GM21367 (cell line): ENCODE measurements around the gene ABHD14A.
"Not testable (repeated sequence)": the region's sequence is repeated elsewhere in the genome, so short reads cannot be mapped to it uniquely, and the experiment has no call there.

Experiments used
- ATAC-seq: cut with Tn5 transposase; IDR thresholded peaks from one replicate; pipeline ENCODE4 v1.9.1; 2021; ENCODE audit not compliant: unreplicated experiment

Gene ABHD14A

DNA sequence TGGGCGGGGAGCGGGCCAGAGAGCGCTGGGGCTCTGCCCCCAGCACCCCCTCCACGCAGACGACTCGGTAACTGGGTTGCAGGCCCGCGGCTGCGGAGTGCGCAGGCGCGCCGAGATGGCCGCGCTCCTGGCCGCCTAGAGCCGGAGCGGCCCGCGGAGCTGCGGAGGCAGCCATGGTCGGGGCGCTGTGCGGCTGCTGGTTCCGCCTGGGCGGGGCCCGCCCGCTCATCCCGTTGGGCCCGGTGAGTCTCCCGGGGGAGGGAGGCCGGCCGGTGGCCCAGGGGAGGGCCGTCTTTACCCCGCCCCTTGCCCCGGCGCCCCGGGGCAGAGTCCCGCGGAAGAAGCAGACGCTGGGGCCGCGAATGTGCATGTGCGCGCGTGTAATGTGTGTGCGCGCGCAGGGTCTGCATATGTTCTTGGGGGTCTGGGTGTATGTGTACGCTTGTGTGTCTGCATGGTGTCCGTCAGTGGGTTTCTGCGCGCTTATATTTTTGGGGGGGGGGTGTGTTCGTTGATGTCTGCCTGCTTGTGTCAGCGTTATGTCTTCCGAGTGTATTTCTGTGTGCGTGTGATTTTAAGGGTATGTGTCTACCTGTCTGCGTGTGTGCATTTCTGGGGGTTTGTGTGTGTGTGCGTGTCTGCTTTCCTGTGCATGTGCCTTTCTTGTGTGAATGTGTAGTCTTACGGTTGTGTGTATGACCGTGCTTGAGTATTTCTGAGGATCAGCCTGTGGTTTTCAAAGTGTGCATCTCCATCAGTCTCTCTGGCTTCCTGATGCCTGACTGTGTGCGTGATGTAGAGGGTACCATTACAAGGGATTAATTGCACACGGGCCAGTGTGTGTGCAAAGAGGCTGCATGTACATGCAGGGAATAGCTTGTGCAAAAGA is at the start of gene ABHD14A:
TSS of gene ABHD14A (plus strand) at position 102 of the 889 bp plus-strand sequence. CDS start at position 174, 72 bp downstream.
- peak; percentile 41 for ATAC-seq

DNA sequence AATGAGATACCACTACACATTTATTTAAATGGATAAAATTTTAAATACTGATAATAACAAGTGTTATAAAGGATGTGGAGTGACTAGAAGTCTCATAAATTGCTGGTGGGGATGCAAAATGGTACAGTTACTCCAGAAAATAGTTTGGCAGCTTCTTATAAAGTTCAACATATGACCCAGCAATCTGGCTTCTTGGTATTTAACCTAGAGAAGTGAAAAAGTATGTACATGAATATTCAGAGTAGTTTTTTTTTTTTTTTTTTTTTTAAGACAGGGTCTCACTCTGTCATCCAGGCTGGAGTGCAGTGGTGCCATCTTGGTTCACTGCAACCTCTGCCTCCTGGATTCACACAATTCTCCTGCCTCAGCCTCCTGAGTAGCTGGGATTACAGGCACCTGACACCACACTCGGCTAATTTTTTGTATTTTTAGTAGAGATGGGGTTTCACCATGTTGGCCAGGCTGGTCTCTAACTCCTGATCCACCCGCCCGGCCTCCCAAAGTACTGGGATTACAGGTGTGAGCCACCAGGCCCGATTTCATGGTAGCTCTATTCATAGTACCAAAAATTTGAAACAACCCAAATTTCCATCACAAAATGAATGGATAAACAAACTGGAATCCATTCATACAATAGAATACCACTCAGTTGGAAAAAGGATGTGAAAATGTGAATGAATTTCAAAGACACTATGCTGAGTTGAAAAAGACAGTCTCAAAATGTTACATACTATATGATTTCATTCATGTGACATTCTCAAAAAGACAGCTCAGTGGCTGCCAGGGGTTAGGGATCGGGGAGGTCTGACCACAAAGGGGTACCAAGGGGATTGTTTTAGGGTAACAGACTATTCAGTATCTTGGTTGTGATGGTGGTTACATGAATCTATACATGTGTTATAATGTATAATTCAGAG is 47.5 kb upstream of the ABHD14A start:
- no peak for ATAC-seq

GRCh38 chr3:51928438-51928837 is 46.4 kb upstream of the ABHD14A start:
- no peak for ATAC-seq

GRCh38 chr3:51928981-51929380 is 45.9 kb upstream of the ABHD14A start:
- ATAC-seq = not testable (repeated sequence)

DNA sequence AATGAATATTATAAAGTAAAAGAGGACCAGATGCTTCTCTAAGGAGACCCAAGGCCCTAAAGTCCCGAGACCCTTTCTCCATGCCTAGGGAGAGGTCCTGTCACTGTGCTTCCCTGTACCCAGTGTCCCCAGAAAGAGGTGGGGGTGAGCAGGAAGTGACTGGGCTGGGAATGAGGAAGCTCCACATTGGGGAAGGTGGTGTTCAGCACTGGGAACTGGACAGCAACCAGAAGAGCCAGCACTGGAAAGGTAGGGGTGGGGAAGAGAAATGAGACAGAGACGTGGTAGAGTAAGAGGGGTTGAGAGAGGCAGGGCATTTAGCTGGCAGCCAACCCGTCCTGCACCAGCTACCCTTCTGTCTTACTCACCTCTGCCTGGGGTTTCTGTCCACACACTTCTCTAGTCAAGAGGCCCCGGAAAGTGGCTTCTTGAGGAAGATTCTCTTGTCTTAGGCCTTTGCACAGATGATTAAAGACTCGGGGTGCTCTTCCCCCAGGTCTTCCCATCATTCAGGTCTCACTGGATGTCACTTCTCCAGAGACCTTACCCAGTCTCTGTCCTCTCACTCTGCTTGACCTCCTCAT is 45.4 kb upstream of the ABHD14A start:
- no peak for ATAC-seq

DNA sequence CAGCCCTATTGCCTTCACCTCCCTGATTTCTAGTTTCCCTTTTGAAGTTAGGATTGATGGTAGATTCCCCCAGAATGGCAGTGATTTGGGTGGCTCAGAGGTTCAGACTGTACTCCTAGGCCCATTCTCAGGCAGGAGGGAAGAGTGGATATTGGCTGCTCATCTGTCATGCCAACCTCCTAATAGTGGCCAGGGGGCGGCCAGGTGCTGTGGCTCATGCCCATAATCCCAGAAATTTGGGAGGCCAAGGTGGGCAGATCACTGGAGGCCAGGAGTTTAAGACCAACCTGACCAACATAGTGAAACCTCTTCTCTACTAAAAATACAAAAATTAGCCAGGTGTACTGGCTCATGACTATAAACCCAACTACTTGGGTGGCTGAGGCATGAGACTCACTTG is 44.4 kb upstream of the ABHD14A start:
- ATAC-seq = no peak

DNA sequence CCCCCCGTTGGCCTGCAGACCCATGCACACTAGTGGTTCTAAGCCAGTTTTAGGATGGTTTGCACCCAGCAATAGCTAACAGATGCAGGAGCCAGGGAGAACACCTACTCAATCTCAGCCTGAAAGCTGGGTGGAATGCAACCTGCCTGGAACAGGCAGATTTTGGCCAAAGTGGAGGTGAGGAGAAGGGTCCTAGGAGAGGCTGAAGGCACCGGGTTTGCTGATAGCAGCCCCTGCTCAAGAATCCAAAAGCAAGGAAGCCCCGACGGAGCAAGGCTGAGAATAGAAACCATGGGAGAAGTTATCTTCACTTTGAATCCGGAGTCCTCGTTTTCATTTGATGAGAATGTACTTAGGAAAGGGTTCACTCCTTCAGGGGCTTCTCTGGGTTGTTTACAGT is 43.1 kb upstream of the ABHD14A start:
- ATAC-seq = no peak

- ATAC-seq = no peak
These were observed 42.1 kb upstream of the ABHD14A start for GRCh38 chr3:51932471-51933370.

DNA sequence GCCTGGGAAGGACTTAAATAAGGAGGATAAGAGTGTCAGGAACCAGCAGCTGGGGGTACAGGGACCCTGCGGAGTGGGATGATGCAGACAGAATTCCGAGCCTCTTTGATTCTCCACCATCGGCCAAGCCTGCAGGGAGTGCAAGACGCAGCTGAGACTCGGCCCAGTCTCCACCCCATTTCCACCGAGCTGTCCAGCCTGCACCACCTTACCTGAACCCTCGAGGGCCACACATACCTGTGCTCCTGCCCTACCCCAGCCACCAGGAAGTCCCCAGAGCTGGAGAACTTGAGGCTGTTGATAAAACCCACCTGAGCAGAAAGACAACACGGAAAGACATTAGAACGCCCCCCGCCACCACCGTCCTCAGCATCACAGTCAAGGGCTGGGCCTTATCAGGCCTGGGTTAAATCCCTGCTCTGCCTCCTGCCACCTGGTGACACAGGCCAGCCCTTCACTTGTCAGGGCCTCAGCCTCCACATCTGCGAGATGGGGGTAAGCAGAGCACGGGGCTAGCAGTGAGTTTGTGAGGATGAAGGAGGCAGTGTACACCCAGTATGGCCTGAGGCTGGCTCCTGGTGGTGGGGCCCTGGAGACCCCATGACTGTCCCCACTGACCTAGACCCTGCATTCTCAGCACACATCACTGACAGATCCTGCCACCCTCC is 41.3 kb upstream of the ABHD14A start:
- ATAC-seq = no peak

DNA sequence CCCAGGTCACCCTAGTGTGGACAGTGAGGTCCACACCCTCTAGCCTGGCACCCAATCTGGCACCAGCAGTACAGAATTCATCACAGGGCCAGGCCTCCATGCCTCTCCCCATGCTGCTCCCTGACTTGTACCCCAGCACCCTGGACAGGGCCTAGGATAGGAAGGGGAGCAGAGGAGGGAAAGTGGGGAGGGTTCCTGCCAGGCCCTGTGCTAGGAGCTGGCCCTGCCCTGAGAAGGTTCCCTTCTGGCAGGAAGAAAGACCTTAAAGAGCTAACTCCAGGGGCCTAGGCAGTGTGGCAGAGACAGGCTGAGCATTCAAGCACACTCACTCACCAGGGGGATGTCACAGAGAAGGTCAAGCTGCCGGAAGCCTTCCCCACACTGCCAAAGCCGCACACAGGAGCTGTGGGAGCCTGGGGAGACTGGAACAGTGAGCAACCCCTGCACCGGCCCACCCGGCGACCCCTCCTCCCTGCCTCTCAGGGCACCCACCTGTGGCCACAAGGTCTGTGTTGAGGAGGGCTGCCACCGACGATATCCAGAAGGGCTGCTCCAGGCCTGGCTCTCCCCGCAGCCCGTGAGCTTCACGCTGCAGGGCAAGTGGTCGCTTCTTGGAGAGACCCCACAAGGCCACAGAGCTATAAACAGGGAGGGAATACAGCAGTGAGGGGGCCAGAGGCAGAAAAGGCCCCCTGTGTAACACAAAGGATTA is 40.6 kb upstream of the ABHD14A start:
- no peak for ATAC-seq

DNA sequence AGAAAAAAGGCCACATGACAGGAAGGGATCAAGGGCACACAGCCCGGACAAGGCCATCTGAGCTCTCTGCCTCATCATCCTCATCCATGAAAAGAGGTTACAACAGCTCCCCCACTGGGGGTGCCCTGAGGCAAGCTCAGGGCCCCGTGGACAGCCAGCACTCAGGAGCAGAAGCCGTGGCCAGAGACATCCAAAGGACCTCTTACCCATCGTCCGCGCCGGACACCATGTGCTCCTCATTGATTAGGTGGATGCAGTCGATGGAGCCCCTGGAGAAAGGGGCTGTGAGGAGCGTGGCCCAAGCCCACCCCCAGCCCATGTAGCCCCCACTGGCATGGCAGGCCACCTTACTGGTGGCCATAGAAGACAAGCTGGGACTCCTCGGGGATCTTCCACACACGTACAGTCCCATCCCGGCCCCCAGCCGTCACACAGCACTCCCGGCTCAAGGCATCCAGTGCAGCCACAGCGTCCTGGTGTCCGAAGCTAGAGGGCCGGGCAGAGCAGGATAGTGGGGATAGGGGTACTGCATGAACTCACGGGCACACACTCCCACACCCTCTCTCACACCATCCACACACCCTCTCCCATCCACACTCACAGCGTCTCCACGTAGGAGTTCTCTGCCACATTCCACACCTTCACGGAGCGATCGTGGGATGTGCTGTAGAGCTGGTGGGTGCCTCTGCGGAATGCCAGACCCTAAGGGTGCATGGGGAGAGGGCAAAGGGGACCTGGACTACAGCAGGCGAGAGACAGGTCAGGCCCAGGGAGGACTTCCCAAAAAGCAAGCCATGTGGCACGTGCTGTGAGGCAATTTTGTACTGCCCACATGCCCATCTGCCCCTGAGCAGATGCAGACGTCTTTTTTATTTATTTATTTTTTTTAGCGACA is 39.6 kb upstream of the ABHD14A start:
- no peak for ATAC-seq

DNA sequence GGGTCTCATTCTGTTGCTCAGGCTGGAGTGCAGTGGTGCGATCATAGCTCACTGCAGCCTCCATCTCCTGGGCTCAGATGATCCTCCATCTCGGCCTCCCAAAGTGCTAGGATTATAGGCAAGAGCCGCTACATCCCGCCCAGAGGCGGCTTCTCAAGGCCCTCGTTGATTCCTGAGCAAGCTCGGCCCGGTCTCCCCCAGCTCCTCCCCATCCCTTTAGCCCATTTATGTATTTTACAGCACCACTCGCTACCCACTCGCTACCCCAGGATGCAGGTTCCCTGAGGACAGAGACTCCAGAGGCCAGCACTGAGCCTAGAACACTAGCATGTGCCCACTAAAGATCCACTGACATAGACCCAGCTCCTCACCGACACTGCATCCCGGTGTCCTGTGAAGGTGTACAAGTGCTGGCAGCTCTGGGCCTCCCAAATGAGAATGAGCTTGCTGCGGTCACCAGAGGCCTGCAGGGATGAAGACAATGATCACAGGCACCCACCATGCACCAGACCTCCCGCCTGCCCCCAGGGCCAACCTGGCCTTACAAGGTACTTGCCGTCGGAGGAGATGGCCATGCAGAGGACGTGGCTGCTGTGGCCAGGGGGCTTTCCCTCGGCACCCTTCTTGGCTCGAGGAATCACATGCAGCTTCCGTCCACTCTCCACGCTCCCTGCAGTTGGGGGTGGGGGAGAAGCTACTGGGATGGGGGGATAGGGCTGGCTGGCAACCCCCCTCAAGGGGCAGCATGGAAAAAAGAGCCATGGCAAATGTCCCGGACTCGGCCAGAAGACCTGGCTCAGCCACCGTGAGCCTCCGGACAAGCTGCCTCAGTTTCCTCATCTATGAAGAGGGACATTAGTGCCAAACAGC is 38.7 kb upstream of the ABHD14A start:
- no peak for ATAC-seq

DNA sequence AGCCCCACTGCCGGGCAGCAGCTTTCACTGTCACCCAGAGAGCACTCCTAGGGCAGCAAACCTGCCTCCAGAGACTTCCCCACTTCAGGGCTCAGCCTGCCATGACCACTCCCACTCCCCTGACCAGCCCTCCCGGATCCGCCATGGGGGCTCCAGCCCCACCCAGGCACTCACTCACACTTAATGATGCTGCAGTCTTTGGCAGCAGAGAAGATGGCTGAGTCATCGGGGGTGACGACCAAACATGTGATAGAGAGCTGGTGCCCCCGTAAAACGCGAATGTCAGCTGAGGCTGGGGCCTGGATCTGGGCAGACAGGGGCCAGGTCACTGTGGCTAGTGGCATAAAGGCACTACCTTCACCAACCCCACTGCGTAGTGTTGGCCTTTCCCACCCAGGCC is 37.9 kb upstream of the ABHD14A start:
- no peak for ATAC-seq

DNA sequence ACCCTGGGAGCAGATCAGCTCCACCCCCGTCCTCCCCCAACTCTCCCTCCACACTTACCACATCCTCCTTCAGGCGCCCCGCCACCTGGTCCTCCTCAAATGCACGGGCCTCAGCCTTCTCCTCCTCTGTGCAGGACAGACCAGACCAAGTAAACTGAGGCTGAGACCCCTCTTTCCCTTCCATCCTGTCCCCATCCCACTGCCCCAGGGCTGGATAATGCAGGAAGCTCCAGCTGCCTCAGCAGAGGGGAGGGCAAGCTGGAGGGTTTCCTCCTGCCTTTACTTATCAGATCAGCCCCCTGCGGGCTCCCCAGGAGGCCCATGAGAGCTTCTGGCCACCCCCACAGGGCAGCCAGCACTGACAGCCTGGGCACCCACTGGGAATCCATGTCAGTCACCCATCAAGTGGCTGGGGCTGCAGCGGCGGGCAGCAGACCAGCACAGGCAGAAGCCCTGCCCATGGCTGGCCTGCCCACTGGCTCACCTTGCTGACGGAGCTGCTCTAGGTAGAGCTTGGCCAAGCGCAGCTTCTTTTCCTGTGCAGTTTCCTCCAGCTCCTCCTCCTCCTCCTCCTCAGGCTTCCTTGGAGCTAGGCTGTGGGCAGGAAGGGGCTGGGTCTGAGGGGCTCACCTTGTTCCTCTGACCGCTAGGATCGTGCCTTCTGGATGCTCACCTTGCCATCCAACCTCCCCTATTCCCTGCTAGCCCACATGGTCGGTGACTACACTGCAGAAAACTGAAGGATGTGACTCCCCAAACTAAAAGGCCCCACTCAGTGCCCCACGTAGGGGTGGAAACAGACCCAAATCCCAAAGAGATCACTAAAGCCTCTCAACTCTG is 37.0 kb upstream of the ABHD14A start:
- ATAC-seq = no peak

DNA sequence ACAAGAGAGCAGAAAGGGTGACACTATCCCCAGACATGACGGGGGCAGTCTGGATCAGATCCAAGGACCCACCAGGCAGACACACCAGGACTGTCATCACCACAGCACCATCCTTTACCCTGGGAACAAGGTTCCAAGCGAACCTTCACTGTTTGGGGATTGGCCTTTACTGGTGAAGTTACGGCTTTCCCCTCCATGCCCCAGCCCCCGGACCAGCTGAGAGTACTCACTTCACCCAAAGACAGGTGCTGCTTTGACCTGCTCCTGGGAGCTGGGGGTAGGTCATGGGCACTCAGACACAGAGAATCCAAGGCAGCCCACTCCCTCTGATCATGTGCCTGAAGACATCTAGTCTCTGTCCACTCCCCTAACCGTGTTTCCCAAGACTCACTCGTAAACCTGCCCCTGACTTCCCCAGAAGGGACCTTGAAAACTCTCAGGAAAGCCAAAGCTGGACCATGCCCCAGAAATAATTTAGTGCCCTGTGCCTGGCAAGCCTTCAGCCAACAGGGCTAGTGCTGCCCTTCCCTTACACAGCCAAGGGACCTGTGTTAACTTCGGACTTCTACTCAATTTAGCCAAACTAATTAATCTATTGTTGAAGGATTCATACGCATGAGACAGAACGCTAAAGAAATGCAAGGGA is 36.0 kb upstream of the ABHD14A start:
- ATAC-seq = no peak
